Neural cell (in vitro differentiated cells): Measurements from ENCODE around the gene CYREN. TPM values are rescaled to one million over a fixed set of nuclear protein-coding genes. Genes with fewer than 3 reads are reported as not detected.

Experiments
- H2AFZ ChIP-seq: fragments of 200-600, 300-800 bp; sonication (generic), shearing (Covaris generic); 2 replicates; pipeline ENCODE4 v1.6.0; 2014; ENCODE audit warnings: low read depth, mild to moderate bottlenecking, antibody characterized with exemption, low read length, moderate library complexity
- H3F3A ChIP-seq: fragments of 200-600 bp; shearing (Covaris generic); 2 replicates; pipeline ENCODE4 v1.6.1; 2016; ENCODE audit warnings: mild to moderate bottlenecking, moderate library complexity, mixed read lengths, antibody characterized with exemption, low read length; ENCODE audit not compliant: insufficient read depth, poor library complexity, severe bottlenecking
- H3K27ac ChIP-seq: fragments of 200-600, 300-800 bp; sonication (generic), shearing (Covaris generic); 2 replicates; pipeline ENCODE4 v1.5.1; 2014; ENCODE audit warnings: mild to moderate bottlenecking, low read length, moderate library complexity
- H3K27me3 ChIP-seq: fragments of 300-800, 200-600 bp; sonication (generic), shearing (Covaris generic); 2 replicates; pipeline ENCODE4 v1.6.0; 2014; ENCODE audit warnings: mild to moderate bottlenecking, low read depth, low read length, moderate library complexity; ENCODE audit not compliant: insufficient read depth
- H3K36me3 ChIP-seq: fragments of 300-800, 200-600 bp; sonication (generic), shearing (Covaris generic); 2 replicates; pipeline ENCODE4 v1.5.1; 2014; ENCODE audit warnings: mild to moderate bottlenecking, antibody characterized with exemption, low read length, moderate library complexity; ENCODE audit not compliant: insufficient read depth
- H3K4me2 ChIP-seq: fragments of 300-800, 200-600 bp; sonication (generic), shearing (Covaris generic); 2 replicates; pipeline ENCODE4 v1.6.0; 2014; ENCODE audit warnings: mild to moderate bottlenecking, low read length
- H3K4me3 ChIP-seq: fragments of 300-800, 200-600 bp; sonication (generic), shearing (Covaris generic); 2 replicates; pipeline ENCODE4 v1.5.1; 2014; ENCODE audit warnings: mild to moderate bottlenecking, low read length, moderate library complexity
- H3K79me2 ChIP-seq: fragments of 200-600 bp; shearing (Covaris generic); replicated peaks from 2 replicates; pipeline ENCODE4 v1.6.0; 2014; ENCODE audit warnings: mild to moderate bottlenecking, low read length, moderate library complexity; ENCODE audit not compliant: insufficient read depth
- H3K9ac ChIP-seq: fragments of 300-800, 200-600 bp; sonication (generic), shearing (Covaris generic); 2 replicates; pipeline ENCODE4 v1.6.1; 2016; ENCODE audit warnings: mild to moderate bottlenecking, low read length, mixed read lengths
- H3K9me2 ChIP-seq: fragments of 200-600 bp; shearing (Covaris generic); 2 replicates; pipeline ENCODE4 v1.6.1; 2016; ENCODE audit warnings: mild to moderate bottlenecking, low read length, mixed read lengths; ENCODE audit not compliant: insufficient read depth
- H3K9me3 ChIP-seq: fragments of 200-600, 300-800 bp; sonication (generic), shearing (Covaris generic); 2 replicates; pipeline ENCODE4 v1.6.1; 2016; ENCODE audit warnings: mild to moderate bottlenecking, mixed run types, low read length, moderate library complexity, mixed read lengths
- H4K20me1 ChIP-seq: fragments of 200-600 bp; shearing (Covaris generic); 2 replicates; pipeline ENCODE4 v1.6.1; 2016; ENCODE audit warnings: mild to moderate bottlenecking, mixed run types; ENCODE audit not compliant: insufficient read depth
- EP300 ChIP-seq: fragments of 450-650 bp; conservative IDR thresholded peaks from 2 replicates; pipeline ENCODE4 v1.6.1; 2014; ENCODE audit warnings: antibody characterized with exemption, mild to moderate bottlenecking, moderate library complexity; ENCODE audit not compliant: poor library complexity, severe bottlenecking
- EZH2 ChIP-seq: fragments of 200-600, 300-800 bp; shearing (Covaris generic), sonication (generic); IDR thresholded peaks from 2 replicates; pipeline ENCODE4 v1.6.1; 2014; ENCODE audit warnings: antibody characterized with exemption, low read length, borderline replicate concordance, mild to moderate bottlenecking; ENCODE audit not compliant: insufficient read depth, poor library complexity, severe bottlenecking
- MXI1 ChIP-seq: fragments of 450-650 bp; conservative IDR thresholded peaks from 2 replicates; pipeline ENCODE4 v1.6.1; 2014; ENCODE audit warnings: antibody characterized with exemption, mild to moderate bottlenecking; ENCODE audit not compliant: poor library complexity, severe bottlenecking
- POLR2AphosphoS5 ChIP-seq: IDR thresholded peaks from 2 replicates; pipeline ENCODE4 v1.6.1; 2012
- RAD21 ChIP-seq: fragments of 450-650 bp; conservative IDR thresholded peaks from 2 replicates; pipeline ENCODE4 v1.6.1; 2014; ENCODE audit warnings: antibody characterized with exemption, mild to moderate bottlenecking, moderate library complexity
- SMC3 ChIP-seq: fragments of 450-650 bp; conservative IDR thresholded peaks from 2 replicates; pipeline ENCODE4 v1.6.1; 2014; ENCODE audit warnings: antibody characterized with exemption, mild to moderate bottlenecking, moderate library complexity; ENCODE audit not compliant: poor library complexity
- TAF1 ChIP-seq: IDR thresholded peaks from 2 replicates; pipeline ENCODE4 v1.6.1; 2012; ENCODE audit warnings: low read depth
- polyA plus RNA-seq: library from polyadenylated mRNA; depleted of rRNA; stranded (reverse); fragments of >200 nt; gene quantifications from 2 replicates; pipeline ENCODE4 v1.2.3, GENCODE V29; 2014
- TF ChIP-seq, protein P1 (sequence below): fragments of 450-650 bp; IDR thresholded peaks from 2 replicates; pipeline ENCODE4 v1.5.1; 2014; ENCODE audit warnings: antibody characterized with exemption, mild to moderate bottlenecking, moderate library complexity; ENCODE audit not compliant: poor library complexity, severe bottlenecking
- TF ChIP-seq, protein P2 (sequence below): IDR thresholded peaks from 2 replicates; pipeline ENCODE4 v1.6.1; 2012; ENCODE audit warnings: borderline replicate concordance

Gene CYREN
- polyA plus RNA-seq, 1 donor from 2014 or later, result 6.7 TPM

DNA sequence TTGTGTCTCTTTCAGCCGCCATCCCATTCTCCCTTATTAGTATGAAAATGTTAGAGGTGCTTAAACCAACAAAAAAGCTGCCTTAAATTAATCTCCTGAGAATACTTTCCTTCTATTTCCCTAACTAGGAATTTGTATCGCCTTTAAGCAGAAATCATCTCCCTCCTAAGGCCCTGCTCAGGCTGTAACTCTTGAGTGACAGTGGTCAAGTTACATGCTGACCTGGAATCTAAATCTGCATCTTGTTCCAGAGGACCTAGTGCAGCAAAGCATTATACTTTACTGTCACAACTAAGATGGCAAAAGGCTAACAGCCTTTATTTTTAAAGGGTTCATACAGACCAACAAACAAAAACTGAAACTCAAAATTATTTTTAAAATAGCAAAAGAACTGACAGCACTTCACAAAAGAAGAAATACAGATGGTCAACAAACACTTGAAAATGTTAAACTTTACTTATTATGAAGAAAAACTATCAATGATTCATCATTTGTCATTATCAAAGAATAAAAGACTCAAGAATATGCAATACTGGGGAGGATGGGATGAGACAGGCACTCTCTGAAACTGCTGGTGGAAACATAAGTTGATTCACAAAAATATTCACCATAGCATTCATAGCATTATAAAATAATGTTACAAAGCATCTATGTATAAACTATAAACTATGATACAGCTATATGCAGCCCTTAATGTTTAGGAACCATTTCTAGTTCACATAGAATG is 11.0 kb downstream of the CYREN start:
- Histone ChIP-seq H3K27ac (no peak overlapping the region), H3K36me3 (no peaks in the 10 kb centered on the region), H3K9me2 (no peaks in the 10 kb centered on the region), H4K20me1 (no peaks in the 10 kb centered on the region), H3K9ac (no peak overlapping the region), H3K9me3 (peaks cover 6% of the 10 kb centered on the region), H3K27me3 (no peaks in the 10 kb centered on the region), H3F3A (no peaks in the 10 kb centered on the region), H3K79me2 (no peaks in the 10 kb centered on the region), H3K4me2 (no peak overlapping the region), H3K4me3 (no peak overlapping the region), H2AFZ (no peak overlapping the region)
- TF ChIP-seq, protein P1, sequence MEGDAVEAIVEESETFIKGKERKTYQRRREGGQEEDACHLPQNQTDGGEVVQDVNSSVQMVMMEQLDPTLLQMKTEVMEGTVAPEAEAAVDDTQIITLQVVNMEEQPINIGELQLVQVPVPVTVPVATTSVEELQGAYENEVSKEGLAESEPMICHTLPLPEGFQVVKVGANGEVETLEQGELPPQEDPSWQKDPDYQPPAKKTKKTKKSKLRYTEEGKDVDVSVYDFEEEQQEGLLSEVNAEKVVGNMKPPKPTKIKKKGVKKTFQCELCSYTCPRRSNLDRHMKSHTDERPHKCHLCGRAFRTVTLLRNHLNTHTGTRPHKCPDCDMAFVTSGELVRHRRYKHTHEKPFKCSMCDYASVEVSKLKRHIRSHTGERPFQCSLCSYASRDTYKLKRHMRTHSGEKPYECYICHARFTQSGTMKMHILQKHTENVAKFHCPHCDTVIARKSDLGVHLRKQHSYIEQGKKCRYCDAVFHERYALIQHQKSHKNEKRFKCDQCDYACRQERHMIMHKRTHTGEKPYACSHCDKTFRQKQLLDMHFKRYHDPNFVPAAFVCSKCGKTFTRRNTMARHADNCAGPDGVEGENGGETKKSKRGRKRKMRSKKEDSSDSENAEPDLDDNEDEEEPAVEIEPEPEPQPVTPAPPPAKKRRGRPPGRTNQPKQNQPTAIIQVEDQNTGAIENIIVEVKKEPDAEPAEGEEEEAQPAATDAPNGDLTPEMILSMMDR, result no peak
- TF ChIP-seq SMC3, result no peak
- no peak for TF ChIP-seq POLR2AphosphoS5
- no peak for TF ChIP-seq TAF1
- TF ChIP-seq MXI1, result no peak
- TF ChIP-seq, protein P2, sequence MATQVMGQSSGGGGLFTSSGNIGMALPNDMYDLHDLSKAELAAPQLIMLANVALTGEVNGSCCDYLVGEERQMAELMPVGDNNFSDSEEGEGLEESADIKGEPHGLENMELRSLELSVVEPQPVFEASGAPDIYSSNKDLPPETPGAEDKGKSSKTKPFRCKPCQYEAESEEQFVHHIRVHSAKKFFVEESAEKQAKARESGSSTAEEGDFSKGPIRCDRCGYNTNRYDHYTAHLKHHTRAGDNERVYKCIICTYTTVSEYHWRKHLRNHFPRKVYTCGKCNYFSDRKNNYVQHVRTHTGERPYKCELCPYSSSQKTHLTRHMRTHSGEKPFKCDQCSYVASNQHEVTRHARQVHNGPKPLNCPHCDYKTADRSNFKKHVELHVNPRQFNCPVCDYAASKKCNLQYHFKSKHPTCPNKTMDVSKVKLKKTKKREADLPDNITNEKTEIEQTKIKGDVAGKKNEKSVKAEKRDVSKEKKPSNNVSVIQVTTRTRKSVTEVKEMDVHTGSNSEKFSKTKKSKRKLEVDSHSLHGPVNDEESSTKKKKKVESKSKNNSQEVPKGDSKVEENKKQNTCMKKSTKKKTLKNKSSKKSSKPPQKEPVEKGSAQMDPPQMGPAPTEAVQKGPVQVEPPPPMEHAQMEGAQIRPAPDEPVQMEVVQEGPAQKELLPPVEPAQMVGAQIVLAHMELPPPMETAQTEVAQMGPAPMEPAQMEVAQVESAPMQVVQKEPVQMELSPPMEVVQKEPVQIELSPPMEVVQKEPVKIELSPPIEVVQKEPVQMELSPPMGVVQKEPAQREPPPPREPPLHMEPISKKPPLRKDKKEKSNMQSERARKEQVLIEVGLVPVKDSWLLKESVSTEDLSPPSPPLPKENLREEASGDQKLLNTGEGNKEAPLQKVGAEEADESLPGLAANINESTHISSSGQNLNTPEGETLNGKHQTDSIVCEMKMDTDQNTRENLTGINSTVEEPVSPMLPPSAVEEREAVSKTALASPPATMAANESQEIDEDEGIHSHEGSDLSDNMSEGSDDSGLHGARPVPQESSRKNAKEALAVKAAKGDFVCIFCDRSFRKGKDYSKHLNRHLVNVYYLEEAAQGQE, result no peak
- TF ChIP-seq RAD21, result no peak
- TF ChIP-seq EP300, result no peak
- no peak for TF ChIP-seq EZH2

DNA sequence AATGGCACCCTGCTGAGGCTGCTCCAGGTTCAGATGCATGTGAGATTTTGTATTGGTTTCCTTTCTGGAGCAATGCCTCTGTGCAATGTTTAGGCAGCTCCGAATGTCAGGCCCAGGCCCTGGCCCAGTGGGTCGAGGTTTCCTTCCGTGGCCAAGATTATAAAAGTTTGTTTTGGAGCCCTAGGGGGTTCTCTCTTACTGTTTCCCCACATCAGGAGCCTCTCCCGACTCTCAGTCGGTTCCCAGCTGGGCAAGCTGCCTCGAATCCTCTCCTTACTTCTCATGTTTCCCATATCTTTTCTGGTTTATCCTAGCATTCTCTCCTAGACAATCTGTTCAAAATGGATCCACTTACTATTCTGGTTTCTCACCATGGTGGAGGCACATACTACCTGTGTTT is 11.6 kb downstream of the CYREN start:
- H2AFZ ChIP-seq, result no peak overlapping the region
- peaks cover 6% of the 10 kb centered on the region for H3K9me3 ChIP-seq
- H3K36me3 ChIP-seq, result no peaks in the 10 kb centered on the region
- no peaks in the 10 kb centered on the region for H3K79me2 ChIP-seq
- no peak overlapping the region for H3K9ac ChIP-seq
- H3K9me2 ChIP-seq, result no peaks in the 10 kb centered on the region
- no peak for TF ChIP-seq EZH2
- TF ChIP-seq, protein P1, result no peak
- TF ChIP-seq EP300, result no peak
- TF ChIP-seq TAF1, result no peak
- no peak for TF ChIP-seq RAD21
- no peak for TF ChIP-seq MXI1
- no peak for TF ChIP-seq POLR2AphosphoS5
- TF ChIP-seq, protein P2, result no peak
- TF ChIP-seq SMC3, result no peak
- no peak overlapping the region for H3K27ac ChIP-seq
- H4K20me1 ChIP-seq, result no peaks in the 10 kb centered on the region
- H3K4me3 ChIP-seq, result no peak overlapping the region
- no peaks in the 10 kb centered on the region for H3K27me3 ChIP-seq
- no peaks in the 10 kb centered on the region for H3F3A ChIP-seq
- no peak overlapping the region for H3K4me2 ChIP-seq
